Astrocyte of the spinal cord (primary cell): ENCODE data around the gene OR5W2.
"Not testable (repeated sequence)": the region's sequence is repeated elsewhere in the genome, so short reads cannot be mapped to it uniquely, and the experiment has no call there.

ENCODE experiments used
- DNase-seq: peaks from one replicate; pipeline ENCODE4 v3.0.0; 2011; ENCODE audit warnings: low read depth, low spot score
- H3K4me3 ChIP-seq: 2 replicates; pipeline ENCODE4 v1.5.1; 2011; ENCODE audit warnings: low read depth, mild to moderate bottlenecking, low read length, moderate library complexity
- in situ Hi-C: cut with HindIII; loops from 2 replicates; pipeline ENCODE4 v1.10.0; 2017; ENCODE audit warnings: low sequenced_read_pairs
- TF ChIP-seq, protein P1 (sequence below): IDR thresholded peaks from 2 replicates; pipeline ENCODE4 v1.5.1; 2012; ENCODE audit warnings: low read depth, mild to moderate bottlenecking, low read length, inconsistent platforms

The OR5W2 gene

DNA sequence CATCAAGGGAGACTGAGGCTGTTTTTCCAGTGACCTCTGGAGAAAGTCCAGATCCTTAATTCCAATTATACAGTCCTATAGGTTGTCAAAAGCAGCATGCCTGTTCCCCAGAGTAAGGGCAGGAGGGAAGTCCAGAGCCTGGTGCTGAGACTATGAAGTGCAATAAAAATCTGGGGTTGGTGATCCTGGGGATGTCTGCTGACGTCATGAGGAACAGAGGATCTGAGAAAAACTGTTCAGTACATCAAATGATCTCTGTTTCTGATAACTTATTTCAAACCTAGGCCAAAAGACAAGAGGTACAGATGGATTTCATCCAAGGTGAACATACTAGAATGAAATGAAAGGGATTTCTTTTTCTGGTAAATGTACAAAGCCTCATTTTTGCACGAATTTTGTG, 12.1 kb downstream of the OR5W2 start:
- TF ChIP-seq, protein P1, sequence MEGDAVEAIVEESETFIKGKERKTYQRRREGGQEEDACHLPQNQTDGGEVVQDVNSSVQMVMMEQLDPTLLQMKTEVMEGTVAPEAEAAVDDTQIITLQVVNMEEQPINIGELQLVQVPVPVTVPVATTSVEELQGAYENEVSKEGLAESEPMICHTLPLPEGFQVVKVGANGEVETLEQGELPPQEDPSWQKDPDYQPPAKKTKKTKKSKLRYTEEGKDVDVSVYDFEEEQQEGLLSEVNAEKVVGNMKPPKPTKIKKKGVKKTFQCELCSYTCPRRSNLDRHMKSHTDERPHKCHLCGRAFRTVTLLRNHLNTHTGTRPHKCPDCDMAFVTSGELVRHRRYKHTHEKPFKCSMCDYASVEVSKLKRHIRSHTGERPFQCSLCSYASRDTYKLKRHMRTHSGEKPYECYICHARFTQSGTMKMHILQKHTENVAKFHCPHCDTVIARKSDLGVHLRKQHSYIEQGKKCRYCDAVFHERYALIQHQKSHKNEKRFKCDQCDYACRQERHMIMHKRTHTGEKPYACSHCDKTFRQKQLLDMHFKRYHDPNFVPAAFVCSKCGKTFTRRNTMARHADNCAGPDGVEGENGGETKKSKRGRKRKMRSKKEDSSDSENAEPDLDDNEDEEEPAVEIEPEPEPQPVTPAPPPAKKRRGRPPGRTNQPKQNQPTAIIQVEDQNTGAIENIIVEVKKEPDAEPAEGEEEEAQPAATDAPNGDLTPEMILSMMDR, result no peak
- H3K4me3 ChIP-seq, result no peak overlapping the region
- in situ Hi-C loops, result no loop called here
- no peak for DNase-seq

DNA sequence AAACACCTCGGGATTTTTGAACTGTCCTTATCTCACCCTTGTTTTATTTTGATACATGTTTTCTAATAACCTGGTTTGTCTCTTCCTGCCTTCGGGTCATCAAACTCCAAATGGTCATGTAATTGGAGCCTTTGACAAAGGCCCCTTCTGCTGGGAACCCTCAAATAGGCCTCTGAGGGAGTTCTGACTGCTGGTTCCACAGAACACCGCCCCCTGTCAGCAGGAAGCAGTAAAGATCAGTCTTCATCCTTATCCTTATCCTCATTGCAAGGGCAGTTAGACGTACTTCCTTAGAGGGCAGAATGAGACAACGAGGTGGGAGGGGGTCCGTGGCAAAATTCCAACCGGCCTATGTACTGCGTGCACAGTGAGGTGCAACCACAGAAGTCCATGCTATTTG, 19.2 kb downstream of the OR5W2 start:
- TF ChIP-seq, protein P1, result no peak
- in situ Hi-C loops, result no loop called here
- no peak overlapping the region for H3K4me3 ChIP-seq
- DNase-seq, result no peak

DNA sequence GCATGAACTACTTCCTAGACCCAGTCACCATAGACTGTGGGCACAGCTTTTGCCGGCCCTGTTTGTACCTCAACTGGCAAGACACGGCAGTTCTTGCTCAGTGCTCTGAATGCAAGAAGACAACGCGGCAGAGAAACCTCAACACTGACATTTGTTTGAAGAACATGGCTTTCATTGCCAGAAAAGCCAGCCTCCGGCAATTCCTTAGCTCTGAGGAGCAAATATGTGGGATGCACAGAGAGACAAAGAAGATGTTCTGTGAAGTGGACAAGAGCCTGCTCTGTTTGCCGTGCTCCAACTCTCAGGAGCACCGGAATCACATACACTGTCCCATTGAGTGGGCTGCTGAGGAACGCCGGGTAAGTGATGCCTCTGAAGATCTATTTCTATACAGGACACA, 28.9 kb downstream of the OR5W2 start:
- in situ Hi-C loops, H3K4me3 ChIP-seq, DNase-seq: not testable (repeated sequence)

DNA sequence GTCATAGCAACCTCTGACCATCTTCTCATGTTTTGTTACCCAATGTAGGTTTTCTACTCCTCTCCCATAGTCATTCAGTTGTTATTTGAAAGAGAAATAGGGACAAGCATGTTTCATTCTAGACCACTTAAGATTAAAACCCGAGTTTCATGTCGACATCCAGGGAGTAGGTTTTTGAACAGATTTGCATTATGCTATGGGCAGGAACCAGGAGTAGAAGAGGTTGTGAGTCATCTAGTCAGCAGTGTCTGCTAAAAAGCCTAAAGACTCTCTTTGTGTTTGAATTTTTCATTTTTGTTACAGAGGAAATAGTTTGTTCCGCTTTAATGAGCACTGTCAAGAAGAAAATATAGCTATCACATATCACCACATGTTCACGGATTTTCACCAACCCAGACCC, 29.4 kb downstream of the OR5W2 start:
- in situ Hi-C loops, H3K4me3 ChIP-seq, DNase-seq: not testable (repeated sequence)

DNA sequence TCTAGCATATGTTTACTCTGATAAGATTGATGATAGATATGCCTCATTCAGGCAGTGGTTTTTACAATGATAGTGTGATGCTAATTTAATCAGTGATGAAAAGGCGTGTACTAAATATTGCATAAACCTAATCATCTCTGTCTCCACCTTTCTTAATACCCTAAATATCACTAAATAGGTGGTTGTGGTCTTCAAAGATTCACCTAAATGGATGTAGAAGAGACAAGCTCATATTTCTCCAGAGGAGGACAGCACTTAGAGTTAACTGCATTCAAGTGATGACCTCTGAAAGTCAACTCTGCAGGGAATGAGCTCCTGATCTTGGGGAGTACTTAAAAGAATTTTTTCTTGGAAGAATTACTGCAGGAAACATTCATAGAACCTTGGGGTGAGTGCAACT, 31.4 kb downstream of the OR5W2 start, which contains the start of gene TRIM51:
TSS of gene TRIM51 (plus strand) at position 301 of the 400 bp plus-strand sequence. CDS start 2,132 bp downstream, outside the sequence.
- in situ Hi-C loops, H3K4me3 ChIP-seq, DNase-seq: not testable (repeated sequence)

DNA sequence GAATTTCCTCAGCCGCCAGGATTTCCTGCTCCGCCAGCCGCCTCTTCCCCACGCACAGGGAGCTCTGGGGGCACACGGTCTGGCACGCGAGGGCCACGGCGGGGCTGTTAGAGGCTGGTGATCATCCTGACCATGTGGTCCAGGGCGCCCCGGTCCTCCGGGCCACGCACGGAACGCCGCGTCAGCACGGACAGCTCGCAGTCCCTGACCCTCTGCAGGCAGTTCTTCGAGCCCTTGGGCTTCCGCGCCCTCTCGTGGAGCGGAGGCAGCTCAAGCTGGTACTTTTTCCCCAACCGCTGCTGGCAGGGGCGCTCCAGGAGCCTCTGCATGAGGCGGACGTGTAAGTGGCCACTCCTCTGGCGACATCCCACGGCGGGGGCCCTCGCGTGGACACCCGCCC, 41.2 kb downstream of the OR5W2 start:
- in situ Hi-C loops, H3K4me3 ChIP-seq, DNase-seq: not testable (repeated sequence)

DNA sequence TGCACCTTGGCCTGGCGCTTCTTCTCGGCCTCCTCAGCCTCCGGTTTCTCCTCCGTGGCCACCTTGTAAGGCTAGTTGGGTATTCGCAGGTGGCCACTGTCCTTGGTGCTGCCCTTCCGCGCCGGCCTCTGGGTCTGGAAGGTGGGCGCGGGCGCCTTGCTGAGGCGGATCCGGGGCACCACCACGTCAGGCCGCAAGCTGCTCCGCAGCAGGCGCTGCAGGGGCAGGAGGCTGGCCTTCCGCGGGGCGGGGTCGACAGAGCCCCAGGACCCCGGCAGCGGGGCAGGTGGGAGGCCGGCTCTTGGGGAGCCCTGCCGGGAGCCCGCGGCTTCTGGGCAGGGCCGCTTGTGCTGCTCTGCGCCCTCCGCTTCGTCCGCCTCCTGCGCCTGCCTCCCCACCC, 41.7 kb downstream of the OR5W2 start:
- in situ Hi-C loops, result not testable (repeated sequence)

DNA sequence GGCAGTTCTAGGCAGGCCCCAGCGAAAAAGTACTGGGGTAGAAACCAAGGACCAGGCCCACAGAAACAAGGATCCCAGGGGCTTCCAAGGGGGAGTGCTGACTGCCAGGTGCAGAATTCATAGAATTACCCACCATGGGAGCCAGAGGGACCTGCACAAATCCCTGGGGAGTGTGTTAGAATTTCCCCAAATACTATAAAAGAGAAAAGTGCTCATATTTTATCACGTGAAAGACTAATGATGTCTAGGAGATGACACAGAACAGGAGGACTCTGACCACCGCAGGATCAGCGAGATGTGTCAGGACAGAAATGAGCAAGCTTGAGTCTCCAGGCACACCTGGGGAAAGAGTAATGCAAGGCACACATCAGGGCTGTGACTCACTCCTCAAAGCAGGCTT, 47.0 kb downstream of the OR5W2 start:
- DNase-seq, in situ Hi-C loops, H3K4me3 ChIP-seq: not testable (repeated sequence)

More for the DNA sequence above, 41.7 kb downstream of the OR5W2 start:
- not testable (repeated sequence) for H3K4me3 ChIP-seq, DNase-seq
